CD4-positive, alpha-beta T cell treated with Interleukin-21 for 1 hour (primary cell): ENCODE data around the gene SLC46A1.

ENCODE experiments used
- DNase-seq: peaks from one replicate; pipeline ENCODE4 v3.0.0-alpha.2; 2020

The SLC46A1 gene

DNA sequence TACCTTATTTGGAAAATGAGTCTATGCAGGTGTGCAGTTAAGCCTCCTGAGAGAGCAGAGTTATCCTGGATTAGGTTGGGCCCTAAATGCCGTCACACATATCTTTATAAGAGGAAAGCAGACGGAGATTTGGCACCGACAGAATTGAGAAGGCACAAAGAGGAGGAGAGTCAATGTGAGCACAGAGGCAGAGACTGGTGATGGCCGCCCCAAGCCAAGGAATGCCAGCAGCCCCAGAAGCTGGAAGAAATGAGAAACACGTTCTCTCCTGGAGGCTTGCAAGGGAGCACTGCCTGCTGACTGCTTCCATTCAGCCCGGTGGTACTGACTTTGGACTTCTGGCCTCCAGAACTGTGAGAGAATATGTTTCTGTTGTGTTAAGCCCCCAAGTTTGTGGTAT is 3.2 kb downstream of the SLC46A1 start:
- DNase-seq, result no peak

DNA sequence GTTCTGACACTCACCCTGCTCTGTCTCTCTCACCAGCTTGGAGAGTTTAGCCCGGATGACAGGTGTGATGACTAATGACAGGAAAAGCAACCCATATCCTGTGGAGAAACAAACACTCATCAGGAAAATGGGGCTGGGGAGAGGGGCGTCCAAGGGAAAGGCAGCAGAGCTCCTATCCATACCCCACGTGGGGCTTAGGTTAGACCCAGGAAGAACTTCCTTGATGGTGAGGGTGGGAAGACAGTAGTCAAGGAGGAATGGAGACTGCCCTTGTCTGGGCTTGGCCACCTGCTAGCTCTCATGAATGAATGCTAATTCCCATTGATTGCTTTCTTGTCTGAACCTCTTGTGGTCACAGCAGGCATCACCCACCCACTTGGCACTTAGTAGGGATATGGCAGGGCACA is 3.8 kb downstream of the SLC46A1 start:
- DNase-seq, result no peak

DNA sequence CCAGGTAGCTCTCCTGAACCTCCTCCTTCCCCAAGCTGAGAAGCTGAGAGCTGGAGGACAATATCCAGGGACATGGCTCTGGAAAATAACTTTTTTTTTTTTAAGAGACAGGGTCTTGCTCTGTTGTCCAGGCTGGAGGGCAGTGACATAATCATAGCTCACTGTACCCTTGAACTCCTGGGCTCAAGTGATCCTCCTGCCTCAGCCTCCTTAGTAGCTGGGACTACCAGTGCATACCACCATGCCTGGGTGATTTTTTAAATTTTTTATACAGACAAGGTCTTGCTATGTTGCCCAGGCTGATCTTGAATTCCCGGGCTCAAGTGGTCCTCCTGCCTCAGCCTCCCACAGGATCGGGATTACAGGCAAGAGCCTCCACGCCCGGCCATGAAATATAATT is 6.2 kb downstream of the SLC46A1 start:
- DNase-seq, result no peak

- DNase-seq, result no peak
Measured at GRCh38 chr17:28398280-28398981, 7.6 kb downstream of the SLC46A1 start.

DNA sequence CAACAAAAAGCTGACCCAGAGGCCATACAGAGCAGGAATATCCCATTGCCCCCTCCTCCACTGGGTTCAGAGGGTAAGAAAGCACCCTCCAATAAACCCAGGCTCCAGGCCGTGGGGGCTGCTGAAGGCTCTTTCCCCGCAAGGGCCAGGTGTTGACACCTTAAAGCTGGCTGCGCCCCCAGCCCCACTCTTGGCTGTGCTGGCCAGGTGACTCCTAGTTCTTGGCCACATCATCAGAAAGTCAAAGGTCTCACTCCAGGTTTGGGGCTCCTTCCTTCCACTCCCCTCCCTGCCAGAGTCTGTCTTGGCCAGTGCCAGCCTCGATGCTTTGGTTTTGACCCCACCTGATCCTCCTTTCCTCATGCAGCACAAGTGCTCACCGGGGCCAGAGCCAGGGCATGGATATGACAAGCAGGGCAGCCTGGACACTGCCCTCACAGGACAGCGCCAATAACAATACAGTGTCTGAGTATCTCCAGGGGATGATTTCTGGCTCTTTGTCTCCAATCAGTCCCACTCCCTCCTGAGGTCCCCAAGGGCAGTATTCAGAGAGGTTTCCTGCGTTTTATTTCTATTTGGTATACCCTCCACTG is 8.2 kb downstream of the SLC46A1 start:
- no peak for DNase-seq

DNA sequence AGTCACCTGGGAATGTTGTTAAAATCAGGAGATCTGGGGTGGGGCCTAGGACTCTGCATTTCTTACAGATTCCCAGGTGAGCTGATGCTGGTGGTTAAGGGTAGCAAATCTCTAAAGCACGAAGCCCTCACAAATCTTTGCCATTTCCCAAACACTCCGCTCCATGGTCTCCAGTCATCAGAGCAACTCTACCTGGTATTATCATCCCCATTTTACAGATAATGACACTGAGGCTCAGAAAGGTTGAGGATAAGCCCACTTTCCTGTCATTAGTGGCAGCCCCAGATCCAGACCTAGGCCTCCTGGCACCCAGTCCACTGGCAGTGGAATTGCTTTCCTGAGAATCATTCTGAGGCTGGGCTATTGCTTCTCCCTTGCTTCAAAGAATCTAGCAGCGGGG is 8.7 kb downstream of the SLC46A1 start:
- no peak for DNase-seq

DNA sequence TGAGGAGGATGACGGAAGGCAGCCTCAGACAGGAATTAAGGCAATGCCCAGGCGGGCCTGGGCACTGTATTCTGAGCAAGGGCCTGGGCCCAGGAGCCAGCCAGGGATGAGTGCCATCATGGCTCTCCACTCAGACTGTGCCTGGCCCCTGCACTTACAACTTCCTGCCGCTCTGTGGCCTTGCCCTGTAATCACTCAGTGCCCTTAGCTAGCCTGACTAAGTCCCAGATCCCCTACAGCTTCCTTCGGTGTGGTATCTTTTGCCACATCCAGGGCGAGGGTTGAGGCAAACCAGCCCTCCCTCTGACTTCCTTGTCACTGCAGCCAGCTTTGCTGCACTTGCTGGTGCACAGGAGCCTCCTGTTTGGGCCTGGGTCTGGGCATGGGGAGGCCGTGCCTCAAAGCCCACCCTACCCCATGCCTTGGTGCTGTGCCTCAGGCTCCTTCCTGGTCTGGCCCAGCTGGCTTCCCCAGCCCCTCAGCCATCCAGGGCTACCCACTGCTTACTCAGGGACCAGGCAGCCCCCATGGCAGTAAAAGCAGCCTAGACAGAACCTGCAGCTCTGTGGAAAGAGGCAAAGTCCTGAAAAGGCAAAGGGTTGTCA is 9.3 kb downstream of the SLC46A1 start:
- DNase-seq, result no peak

GRCh38 chr17:28395968-28396367 is 10.0 kb downstream of the SLC46A1 start:
- no peak for DNase-seq

GRCh38 chr17:28395426-28395825 is 10.6 kb downstream of the SLC46A1 start:
- no peak for DNase-seq

- DNase-seq, result no peak
Measured at GRCh38 chr17:28394337-28395116, 11.5 kb downstream of the SLC46A1 start.

DNA sequence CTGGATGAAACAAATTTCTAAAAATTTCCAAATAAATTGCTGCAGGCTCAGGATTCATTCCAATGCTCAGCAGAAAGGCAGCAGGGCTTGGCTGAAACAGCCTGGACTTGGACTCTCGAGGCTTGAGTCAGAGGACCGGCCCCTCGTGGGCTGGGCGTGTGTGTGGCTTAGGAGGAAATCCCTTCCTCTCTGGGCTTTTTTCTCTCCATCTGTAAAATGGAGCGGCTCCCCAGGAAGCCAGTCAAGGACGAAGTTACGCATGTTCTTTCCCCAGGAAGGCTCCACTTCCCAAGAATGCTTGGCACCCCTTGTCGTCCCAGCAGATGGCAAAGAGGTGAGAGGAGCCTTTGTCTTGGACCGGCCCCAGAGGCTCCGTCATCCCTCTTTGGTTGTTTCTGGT is 13.5 kb downstream of the SLC46A1 start:
- DNase-seq, result no peak

DNA sequence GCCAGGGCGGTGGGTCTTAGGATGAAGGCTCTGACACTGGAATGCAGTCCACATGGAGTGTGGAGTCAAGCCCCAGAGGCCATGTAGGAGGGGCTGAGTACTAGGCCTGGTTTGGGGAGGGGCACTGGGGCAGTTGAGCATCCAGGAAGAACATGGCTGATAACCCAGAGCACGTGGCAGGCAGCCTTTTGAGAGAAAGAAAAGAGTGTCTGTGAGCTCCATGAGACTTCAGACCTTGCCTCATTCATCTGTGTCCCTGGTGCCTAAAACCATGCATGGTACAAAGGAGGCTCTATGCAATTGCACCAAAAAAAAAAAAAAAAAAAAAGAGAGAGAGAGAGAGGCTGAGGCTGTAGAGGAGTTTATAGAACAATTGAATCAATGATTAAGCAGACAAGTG is 14.6 kb downstream of the SLC46A1 start:
- no peak for DNase-seq

- DNase-seq, result no peak
Measured at GRCh38 chr17:28390984-28391383, 15.0 kb downstream of the SLC46A1 start.

- no peak for DNase-seq
Measured at GRCh38 chr17:28390563-28390962, 15.4 kb downstream of the SLC46A1 start.

DNA sequence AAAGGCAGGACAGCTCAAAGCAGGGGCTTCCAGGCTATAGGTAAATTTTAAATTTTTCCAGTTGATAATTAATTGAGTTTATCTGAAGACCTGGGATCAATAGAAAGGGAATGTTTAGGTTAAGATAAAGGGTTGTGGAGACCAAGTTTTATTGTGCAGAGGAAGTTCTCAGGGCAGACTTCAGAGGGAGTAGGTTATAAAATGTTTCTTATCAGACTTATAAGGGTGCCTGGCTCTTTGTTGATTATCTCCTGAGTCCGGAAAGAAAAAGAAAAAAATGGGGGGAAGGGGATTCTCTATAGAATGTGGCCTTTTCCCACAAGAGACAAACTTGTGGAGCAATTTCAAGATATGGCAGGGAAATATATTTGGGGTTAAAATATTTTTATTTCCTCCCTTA is 15.9 kb downstream of the SLC46A1 start:
- no peak for DNase-seq

DNA sequence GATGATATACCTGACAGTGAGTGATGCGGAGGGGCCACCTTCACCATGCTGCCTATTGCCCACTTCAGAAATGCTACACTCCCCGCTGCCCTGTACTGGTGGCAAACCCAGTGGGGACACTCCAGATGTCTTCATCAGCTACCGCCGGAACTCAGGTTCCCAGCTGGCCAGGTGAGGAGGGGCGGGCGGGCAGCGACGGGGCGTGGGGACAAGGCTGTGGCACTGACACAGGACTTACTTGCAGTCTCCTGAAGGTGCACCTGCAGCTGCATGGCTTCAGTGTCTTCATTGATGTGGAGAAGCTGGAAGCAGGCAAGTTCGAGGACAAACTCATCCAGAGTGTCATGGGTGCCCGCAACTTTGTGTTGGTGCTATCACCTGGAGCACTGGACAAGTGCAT is 17.9 kb downstream of the SLC46A1 start:
- no peak for DNase-seq

DNA sequence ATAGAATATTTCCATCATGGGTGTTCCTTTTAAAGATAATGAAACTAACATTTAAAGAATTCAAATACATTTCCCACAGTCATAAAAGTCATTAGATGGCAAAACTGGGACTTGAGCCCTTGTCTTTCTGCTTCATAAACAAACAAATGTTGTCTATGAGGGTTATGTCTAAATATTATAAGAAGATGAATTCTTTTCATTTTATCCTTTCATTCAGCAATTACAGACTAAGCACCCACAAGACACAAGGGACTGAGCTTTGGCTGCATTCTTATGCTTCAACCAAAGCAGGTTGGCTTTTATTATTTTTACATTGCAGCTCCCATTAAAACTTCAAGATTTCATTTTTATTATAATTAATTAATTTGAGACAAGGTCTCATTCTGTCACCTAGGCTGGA is 19.6 kb downstream of the SLC46A1 start:
- no peak for DNase-seq

- DNase-seq, result no peak
Measured at GRCh38 chr17:28385406-28385805, 20.6 kb downstream of the SLC46A1 start.

DNA sequence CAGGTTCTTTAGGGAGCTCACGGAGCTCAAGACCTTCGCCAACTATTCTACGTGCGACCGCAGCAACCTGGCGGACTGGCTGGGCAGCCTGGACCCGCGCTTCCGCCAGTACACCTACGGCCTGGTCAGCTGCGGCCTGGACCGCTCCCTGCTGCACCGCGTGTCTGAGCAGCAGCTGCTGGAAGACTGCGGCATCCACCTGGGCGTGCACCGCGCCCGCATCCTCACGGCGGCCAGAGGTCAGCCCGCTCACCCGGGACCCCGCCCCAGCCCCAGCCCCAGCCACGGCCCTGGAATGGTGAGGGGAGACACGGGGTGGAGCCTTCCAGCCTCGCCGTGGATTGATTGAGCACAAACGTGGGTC is 21.0 kb downstream of the SLC46A1 start:
- DNase-seq, result no peak

GRCh38 chr17:28384281-28385036 is 21.6 kb downstream of the SLC46A1 start:
- DNase-seq, result peak; percentile 62

DNA sequence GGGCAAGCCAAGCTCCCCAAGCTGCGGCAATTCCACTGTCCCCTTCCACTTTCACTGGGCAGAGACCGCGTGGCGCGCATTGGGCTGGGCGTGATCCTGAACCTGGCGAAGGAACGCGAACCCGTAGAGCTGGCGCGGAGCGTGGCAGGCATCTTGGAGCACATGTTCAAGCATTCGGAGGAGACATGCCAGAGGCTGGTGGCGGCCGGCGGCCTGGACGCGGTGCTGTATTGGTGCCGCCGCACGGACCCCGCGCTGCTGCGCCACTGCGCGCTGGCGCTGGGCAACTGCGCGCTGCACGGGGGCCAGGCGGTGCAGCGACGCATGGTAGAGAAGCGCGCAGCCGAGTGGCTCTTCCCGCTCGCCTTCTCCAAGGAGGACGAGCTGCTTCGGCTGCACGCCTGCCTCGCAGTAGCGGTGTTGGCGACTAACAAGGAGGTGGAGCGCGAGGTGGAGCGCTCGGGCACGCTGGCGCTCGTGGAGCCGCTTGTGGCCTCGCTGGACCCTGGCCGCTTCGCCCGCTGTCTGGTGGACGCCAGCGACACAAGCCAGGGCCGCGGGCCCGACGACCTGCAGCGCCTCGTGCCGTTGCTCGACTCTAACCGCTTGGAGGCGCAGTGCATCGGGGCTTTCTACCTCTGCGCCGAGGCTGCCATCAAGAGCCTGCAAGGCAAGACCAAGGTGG is 24.7 kb downstream of the SLC46A1 start:
- no peak for DNase-seq
